HepG2 (cell line): ENCODE measurements around the gene MAP1LC3B. TPM values are rescaled to one million over a fixed set of nuclear protein-coding genes. Genes with fewer than 3 reads are reported as not detected.

Experiments used
- ATAC-seq: fragments of 200-7000 bp; cut with Tn5 transposase; 3 replicates; pipeline ENCODE4 v1.9.1; 2020; ENCODE audit warnings: mild to moderate bottlenecking, moderate library complexity
- BruUV-seq: library from RNA; stranded (reverse); fragments of 400-500 nt; replicated peaks from 2 replicates; lab custom pipeline; 2021; lab: Mats Ljungman, UMichigan
- CTCF ChIA-PET: fragments of 300-600 bp; formaldehyde crosslinking; extraction: SDS; loops from one replicate; lab custom pipeline; 2021; ENCODE audit warnings: low total read pairs, inconsistent platforms, low intra/inter-chr PET ratio; lab: Yijun Ruan, JAX
- POLR2A ChIA-PET: fragments of 350-600 bp; sonication (Branson Sonifier 250); formaldehyde crosslinking; loops from one replicate; lab custom pipeline; 2020; ENCODE audit warnings: antibody characterized with exemption, inconsistent platforms; lab: Yijun Ruan, JAX
- DNase-seq: peaks from one replicate; pipeline ENCODE4 v3.0.0-alpha.2; 2015; ENCODE audit warnings: low spot score
- FAIRE-seq: peaks from 3 replicates; lab custom pipeline; 2011; peaks lifted over from hg19 to GRCh38; lab: Jason Lieb, UNC
- H2AFZ ChIP-seq: one replicate; pipeline ENCODE4 v1.6.1; 2011; ENCODE audit warnings: low read length, inconsistent platforms
- H3K27ac ChIP-seq: fragments of 300-600 bp; 3 replicates; pipeline ENCODE4 v1.8.0; 2011; ENCODE audit warnings: mixed run types, mild to moderate bottlenecking, mixed read lengths, low read length, inconsistent platforms; ENCODE audit not compliant: insufficient read depth; ENCODE audit errors: extremely low read length
- H3K27me3 ChIP-seq, 2 experiments: fragments of 200-600 bp in 1 of 2; 2 replicates in 1 of 2; 3 replicates in 1 of 2; pipeline versions ENCODE4 v1.6.0 to v1.8.0; 2011; ENCODE audit warnings: low read length in 2 of 2, mild to moderate bottlenecking in 2 of 2, moderate library complexity in 2 of 2, inconsistent platforms in 1 of 2; ENCODE audit not compliant: insufficient read depth in 2 of 2, control insufficient read depth in 1 of 2
- H3K36me3 ChIP-seq, 2 experiments: fragments of 200-600 bp in 1 of 2; replicated peaks in 1 of 2; 2 replicates in 1 of 2; 3 replicates in 1 of 2; pipeline versions ENCODE4 v1.5.1 to v1.8.0; 2011; ENCODE audit warnings: low read length in 2 of 2, inconsistent platforms in 1 of 2; ENCODE audit not compliant: insufficient read depth in 2 of 2, control insufficient read depth in 1 of 2
- H3K4me1 ChIP-seq: 2 replicates; pipeline ENCODE4 v1.5.1; 2012; ENCODE audit warnings: low read length, inconsistent platforms; ENCODE audit not compliant: insufficient read depth
- H3K4me2 ChIP-seq: 2 replicates; pipeline ENCODE4 v1.6.0; 2011; ENCODE audit warnings: low read depth, low read length, inconsistent platforms
- H3K4me3 ChIP-seq, 3 experiments: fragments of 200-600 bp in 1 of 3; sonication (generic), shearing (Covaris generic) in 1 of 3; replicated peaks in 1 of 3; 2 replicates each; pipeline ENCODE4 v1.5.1; 2011 to 2016; ENCODE audit warnings: low read length in 3 of 3, inconsistent platforms in 2 of 3, low read depth in 2 of 3, mild to moderate bottlenecking in 2 of 3, control low read depth in 1 of 3, mixed read lengths in 1 of 3; ENCODE audit not compliant: insufficient read depth in 1 of 3
- H3K79me2 ChIP-seq: one replicate; pipeline ENCODE4 v1.6.1; 2011; ENCODE audit warnings: low read length, inconsistent platforms; ENCODE audit not compliant: insufficient read depth
- H3K9ac ChIP-seq: 2 replicates; pipeline ENCODE4 v1.6.0; 2011; ENCODE audit warnings: mild to moderate bottlenecking, low read depth, low read length, inconsistent platforms; ENCODE audit not compliant: insufficient read depth
- H3K9me3 ChIP-seq: 2 replicates; pipeline ENCODE4 v1.5.1; 2012; ENCODE audit warnings: mild to moderate bottlenecking, low read length
- H4K20me1 ChIP-seq: 2 replicates; pipeline ENCODE4 v1.6.0; 2011; ENCODE audit warnings: inconsistent platforms, mild to moderate bottlenecking, low read length, moderate library complexity; ENCODE audit not compliant: insufficient read depth
- ARNT2 ChIP-seq: sonication (generic); formaldehyde crosslinking; IDR thresholded peaks from 2 replicates; pipeline ENCODE4 v1.8.0; 2022; ENCODE audit warnings: mild to moderate bottlenecking, low read depth, missing genetic modification reagents, moderate library complexity
- FOXC1 ChIP-seq: sonication (generic); formaldehyde crosslinking; IDR thresholded peaks from 2 replicates; pipeline ENCODE4 v1.8.0; 2022; ENCODE audit warnings: mild to moderate bottlenecking, missing genetic modification reagents, borderline replicate concordance
- HOXA7 ChIP-seq: sonication (generic); formaldehyde crosslinking; IDR thresholded peaks from 2 replicates; pipeline ENCODE4 v1.8.1; 2022; ENCODE audit warnings: mild to moderate bottlenecking, missing genetic modification reagents, moderate library complexity
- IRF2 ChIP-seq: IDR thresholded peaks from 2 replicates; pipeline ENCODE4 v1.6.1; 2018; ENCODE audit warnings: missing genetic modification reagents, missing compliant biosample characterization
- MAZ ChIP-seq, 2 experiments: sonication (generic) in 1 of 2; formaldehyde crosslinking in 1 of 2; IDR thresholded peaks; 2 replicates each; pipeline versions ENCODE4 v1.5.0 to v1.6.1; 2012 to 2020; ENCODE audit warnings: low read depth in 2 of 2, mild to moderate bottlenecking in 2 of 2, borderline replicate concordance in 1 of 2, improper control_type of control experiment in 1 of 2, low read length in 1 of 2, missing genetic modification reagents in 1 of 2, moderate library complexity in 1 of 2
- MBNL3 ChIP-seq: fragments of 250-450 bp; sonication (Bioruptor Pico); conservative IDR thresholded peaks from 2 replicates; pipeline ENCODE4 v1.8.0; 2022; ENCODE audit warnings: mild to moderate bottlenecking, inconsistent platforms
- MED1 ChIP-seq: sonication (generic); formaldehyde crosslinking; IDR thresholded peaks from 2 replicates; pipeline ENCODE4 v1.4.0; 2020; ENCODE audit warnings: missing genetic modification reagents
- SOX6 ChIP-seq, 2 experiments: fragments of 450-650 bp in 1 of 2; sonication (generic) in 1 of 2; formaldehyde crosslinking in 1 of 2; IDR thresholded peaks; 2 replicates each; pipeline versions ENCODE4 v1.4.0 to v1.6.1; 2017 to 2020; ENCODE audit warnings: antibody characterized with exemption in 1 of 2, mild to moderate bottlenecking in 1 of 2, missing genetic modification reagents in 1 of 2
- TCF7L2 ChIP-seq: IDR thresholded peaks from 2 replicates; pipeline ENCODE4 v1.6.1; 2011; ENCODE audit warnings: mild to moderate bottlenecking, low read depth, low read length, moderate library complexity
- U2AF1 ChIP-seq: fragments of 200-400 bp; formaldehyde crosslinking; optimal IDR thresholded peaks from 2 replicates; pipeline ENCODE3; 2017; ENCODE audit warnings: mild to moderate bottlenecking, low read depth, low read length
- ZNF678 ChIP-seq: sonication (generic); formaldehyde crosslinking; IDR thresholded peaks from 2 replicates; pipeline ENCODE4 v1.4.0; 2020; ENCODE audit warnings: mild to moderate bottlenecking, missing genetic modification reagents
- ZNF75D ChIP-seq: sonication (generic); formaldehyde crosslinking; IDR thresholded peaks from 2 replicates; pipeline ENCODE4 v1.8.1; 2023; ENCODE audit warnings: missing genetic modification reagents, mild to moderate bottlenecking, borderline replicate concordance
- WGBS: methylation state at CpG from one replicate; pipeline ENCODE4 v1.1.6; 2017; ENCODE audit warnings: low lambda C conversion rate; 5-methylcytosine and 5-hydroxymethylcytosine counted together
- in situ Hi-C: cut with HindIII; loops from 2 replicates; pipeline ENCODE4 v1.10.0; 2017; ENCODE audit warnings: low pct_unique_long_range_greater_than_20kb; ENCODE audit not compliant: extremely low pct_ligation_motif_present
- intact Hi-C: fragments of 100-400 bp; cut with micrococcal nuclease; formaldehyde crosslinking; loops from one replicate; pipeline ENCODE4 v1.10.0; 2022; ENCODE audit not compliant: unreplicated experiment
- polyA plus RNA-seq, 8 experiments: library from polyadenylated mRNA; depleted of rRNA in 3 of 8; stranded (reverse) in 7 of 8; unstranded in 1 of 8; fragments of >200 nt; fragmentation: Illumina TruSeq in 4 of 8; extraction: Trizol in 4 of 8; gene quantifications; 2 replicates each; pipeline versions ENCODE4 v1.2.1 to v1.2.3, GENCODE V29; 2011 to 2016; ENCODE audit warnings: low read depth in 4 of 8, missing spikeins in 1 of 8, mixed read lengths in 1 of 8; ENCODE audit not compliant: insufficient read depth in 1 of 8
- total RNA-seq, 5 experiments: library from RNA; depleted of rRNA; stranded (reverse); fragments of >200 nt; fragmentation: Illumina TruSeq; extraction: Trizol; gene quantifications; 2 replicates each; pipeline ENCODE4 v1.2.3, GENCODE V29; 2016; ENCODE audit warnings: low read depth in 1 of 5
- TF ChIP-seq, protein P1 (sequence below): sonication (generic); formaldehyde crosslinking; IDR thresholded peaks from 2 replicates; pipeline ENCODE4 v1.4.0; 2020; ENCODE audit warnings: mild to moderate bottlenecking, low read depth, missing genetic modification reagents
- TF ChIP-seq, protein P2 (sequence below): sonication (generic); formaldehyde crosslinking; IDR thresholded peaks from 2 replicates; pipeline ENCODE4 v1.5.1; 2020; ENCODE audit warnings: missing genetic modification reagents, mild to moderate bottlenecking, borderline replicate concordance
- TF ChIP-seq, protein P3 (sequence below): IDR thresholded peaks from 2 replicates; pipeline ENCODE4 v1.6.1; 2012; ENCODE audit warnings: low read length, improper control_type of control experiment

Gene MAP1LC3B
- total and polyA plus RNA-seq, 2 of the 13 experiments (the other 11 are each of a cell fraction or from before 2014, with no cell fraction given), result 15.7 to 37.4 TPM

DNA sequence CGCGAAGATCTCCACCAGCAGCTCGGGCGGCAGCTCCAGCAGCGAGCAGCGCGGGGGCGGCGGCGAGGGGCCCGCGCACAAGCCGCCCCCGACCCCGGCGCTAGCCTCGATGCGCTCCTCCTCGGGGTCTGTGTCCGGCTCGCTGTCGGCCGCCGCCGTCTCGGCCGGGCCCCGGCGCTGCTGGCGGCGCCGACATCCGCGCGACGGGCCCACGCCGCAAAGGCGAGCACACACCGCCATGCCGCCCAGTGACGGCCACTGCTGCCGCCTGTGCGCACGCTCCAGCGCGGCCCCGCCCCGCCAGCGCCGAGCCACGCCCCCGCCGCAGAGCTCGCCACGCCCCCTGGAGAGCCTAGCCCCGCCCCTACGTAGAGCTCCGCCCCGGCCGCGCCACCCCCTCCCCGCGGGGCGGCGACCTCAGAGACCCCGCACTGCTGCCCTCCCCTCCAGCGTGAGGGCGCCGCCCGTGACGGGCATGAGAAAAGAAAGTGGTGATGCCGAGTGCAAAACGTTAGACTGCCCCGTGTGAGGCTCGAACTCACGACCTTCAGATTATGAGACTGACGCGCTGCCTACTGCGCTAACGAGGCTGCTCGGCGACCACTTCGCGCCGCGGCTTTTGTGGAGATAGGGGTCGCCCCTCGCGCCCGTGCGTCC, 8.5 kb upstream of the MAP1LC3B start, which contains the start of gene FBXO31:
FBXO31 (minus strand) TSS at position 272 of the 657 bp plus-strand sequence; CDS start at position 240, 32 bp downstream.
- H3K4me2 ChIP-seq, result peak within 1 kb of the TSS; percentile 84
- H3K4me1 ChIP-seq, result peaks cover 54% of the 10 kb centered on the region
- WGBS, result 0% methylated on average over 10 of the region's 92 CpGs
- H3K27me3 ChIP-seq, result no peaks in the 10 kb centered on the region; a peak in 1 of 5 replicates
- peak within 1 kb of the TSS; percentile 78 to 100 (median 96) for H3K4me3 ChIP-seq
- intact Hi-C loops, result loop anchor here (2.0 to 10.0 kb wide), 4 partner anchors 59 to 471 kb away; partner anchors contain the start of gene C16orf95
- H3K9ac ChIP-seq, result peak within 1 kb of the TSS; percentile 100
- ChIA-PET CTCF (no interaction called here), POLR2A (interaction anchor here (0.7 to 14.0 kb wide), 21 partner anchors 10 to 1104 kb away, joined by 3 to 265 read pairs (median 6); partner anchors contain the start of genes C16orf95 and MAP1LC3B)
- BruUV-seq, result no TSS peak
- no peaks in the 10 kb centered on the region for H3K9me3 ChIP-seq
- H3K27ac ChIP-seq, result peak within 1 kb of the TSS; percentile 100
- peaks cover 0 to 10% of the 10 kb centered on the region in 2 experiments; a peak in 2 of 5 replicates for H3K36me3 ChIP-seq
- no peak within 1 kb of the TSS for H2AFZ ChIP-seq
- in situ Hi-C loops, result loop anchor here (25.0 kb wide), 1 partner anchor 479 kb away; the partner anchor contains the start of gene SLC7A5
- peak; percentile 94 for DNase-seq
- FAIRE-seq, result no peak
- peak; percentile 45 for ATAC-seq
- peaks cover 49% of the 10 kb centered on the region for H3K79me2 ChIP-seq
- H4K20me1 ChIP-seq, result peaks cover 35% of the 10 kb centered on the region
- peak; percentile 97 for TF ChIP-seq IRF2 (CRISPR knock-in tag)
- no peak; the same call in 1 of the 2 replicates for TF ChIP-seq ARNT2 (CRISPR knock-in tag)
- TF ChIP-seq MBNL3 (CRISPR knock-in tag), result peak; percentile 87; the same call in 1 of the 2 replicates
- no peak for TF ChIP-seq ZNF678 (CRISPR knock-in tag)
- peak; percentile 95 for TF ChIP-seq MAZ (IDR thresholded peaks at IDR 0.05; ENCODE audit: borderline replicate concordance, low read depth, low read length)
- TF ChIP-seq MAZ (CRISPR knock-in tag; IDR thresholded peaks at IDR 0.05; ENCODE audit: low read depth), result peak; percentile 97
- TF ChIP-seq HOXA7 (CRISPR knock-in tag), result no peak
- no peak for TF ChIP-seq TCF7L2
- no peak for TF ChIP-seq ZNF75D
- TF ChIP-seq, protein P1, sequence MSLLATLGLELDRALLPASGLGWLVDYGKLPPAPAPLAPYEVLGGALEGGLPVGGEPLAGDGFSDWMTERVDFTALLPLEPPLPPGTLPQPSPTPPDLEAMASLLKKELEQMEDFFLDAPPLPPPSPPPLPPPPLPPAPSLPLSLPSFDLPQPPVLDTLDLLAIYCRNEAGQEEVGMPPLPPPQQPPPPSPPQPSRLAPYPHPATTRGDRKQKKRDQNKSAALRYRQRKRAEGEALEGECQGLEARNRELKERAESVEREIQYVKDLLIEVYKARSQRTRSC (CRISPR knock-in tag), result peak; percentile 73; the same call in 1 of the 2 replicates
- peak; percentile 89 for TF ChIP-seq MED1 (CRISPR knock-in tag)
- no peak; the same call in 1 of the 2 replicates for TF ChIP-seq FOXC1 (CRISPR knock-in tag)
- TF ChIP-seq, protein P2, sequence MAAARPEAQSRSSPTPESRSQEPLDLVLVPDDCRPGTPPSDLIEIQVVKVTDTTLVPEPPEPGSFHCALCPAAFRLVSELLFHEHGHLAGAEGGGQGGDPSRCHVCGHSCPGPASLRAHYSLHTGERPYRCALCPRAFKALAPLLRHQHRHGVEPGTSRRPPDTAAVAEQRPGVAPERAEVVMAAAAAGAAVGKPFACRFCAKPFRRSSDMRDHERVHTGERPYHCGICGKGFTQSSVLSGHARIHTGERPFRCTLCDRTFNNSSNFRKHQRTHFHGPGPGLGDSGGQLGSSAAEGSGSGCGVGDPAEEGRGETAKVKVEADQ (CRISPR knock-in tag), result 0 out of 2 replicates have a peak, but pooled peaks have one; percentile 68
- peak; percentile 77 for TF ChIP-seq U2AF1
- TF ChIP-seq, protein P3, sequence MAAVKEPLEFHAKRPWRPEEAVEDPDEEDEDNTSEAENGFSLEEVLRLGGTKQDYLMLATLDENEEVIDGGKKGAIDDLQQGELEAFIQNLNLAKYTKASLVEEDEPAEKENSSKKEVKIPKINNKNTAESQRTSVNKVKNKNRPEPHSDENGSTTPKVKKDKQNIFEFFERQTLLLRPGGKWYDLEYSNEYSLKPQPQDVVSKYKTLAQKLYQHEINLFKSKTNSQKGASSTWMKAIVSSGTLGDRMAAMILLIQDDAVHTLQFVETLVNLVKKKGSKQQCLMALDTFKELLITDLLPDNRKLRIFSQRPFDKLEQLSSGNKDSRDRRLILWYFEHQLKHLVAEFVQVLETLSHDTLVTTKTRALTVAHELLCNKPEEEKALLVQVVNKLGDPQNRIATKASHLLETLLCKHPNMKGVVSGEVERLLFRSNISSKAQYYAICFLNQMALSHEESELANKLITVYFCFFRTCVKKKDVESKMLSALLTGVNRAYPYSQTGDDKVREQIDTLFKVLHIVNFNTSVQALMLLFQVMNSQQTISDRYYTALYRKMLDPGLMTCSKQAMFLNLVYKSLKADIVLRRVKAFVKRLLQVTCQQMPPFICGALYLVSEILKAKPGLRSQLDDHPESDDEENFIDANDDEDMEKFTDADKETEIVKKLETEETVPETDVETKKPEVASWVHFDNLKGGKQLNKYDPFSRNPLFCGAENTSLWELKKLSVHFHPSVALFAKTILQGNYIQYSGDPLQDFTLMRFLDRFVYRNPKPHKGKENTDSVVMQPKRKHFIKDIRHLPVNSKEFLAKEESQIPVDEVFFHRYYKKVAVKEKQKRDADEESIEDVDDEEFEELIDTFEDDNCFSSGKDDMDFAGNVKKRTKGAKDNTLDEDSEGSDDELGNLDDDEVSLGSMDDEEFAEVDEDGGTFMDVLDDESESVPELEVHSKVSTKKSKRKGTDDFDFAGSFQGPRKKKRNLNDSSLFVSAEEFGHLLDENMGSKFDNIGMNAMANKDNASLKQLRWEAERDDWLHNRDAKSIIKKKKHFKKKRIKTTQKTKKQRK, result no peak
- TF ChIP-seq SOX6 (IDR thresholded peaks at IDR 0.05), result no peak
- TF ChIP-seq SOX6 (CRISPR knock-in tag; IDR thresholded peaks at IDR 0.05), result peak; percentile 87
